Measurements from ENCODE around the gene MGMT. TPM values are rescaled to one million over a fixed set of nuclear protein-coding genes. Genes with fewer than 3 reads are reported as not detected.

Gene MGMT
- total and polyA plus RNA-seq, 2 of the 4 experiments (the other 2 are of a cell fraction): 11.5 to 17.8 TPM

- no peak overlapping the region for H4K91ac ChIP-seq (ENCODE audit: insufficient read depth, low read depth, low read length)
- no TSS peak for BruUV-seq (replicated peaks)
- CTCF ChIA-PET: no interaction called here
- H3K9me3 ChIP-seq (ENCODE audit: control insufficient read depth, insufficient read depth, low read length): peaks cover 2% of the 10 kb centered on the region; the same call in 1 of the 2 replicates
- H2BK5ac ChIP-seq (ENCODE audit: low read depth, low read length, poor library complexity, severe bottlenecking): no peak overlapping the region
- no peak overlapping the region for H3K4me3 ChIP-seq (ENCODE audit: insufficient read depth, low read depth, low read length)
- ATAC-seq (ENCODE audit: low read depth) (peak; percentile 37), DNase-seq (no peak)
- no CpG with 5 or more reads among the region's 3 CpGs for WGBS, 2 experiments (ENCODE audit: extremely low coverage in 2 of 2, insufficient read length in 1 of 2)
- H3K56ac ChIP-seq (ENCODE audit: extremely low read depth, insufficient read depth, low read length): no peak overlapping the region
- no peaks in the 10 kb centered on the region for H3K9me1 ChIP-seq (ENCODE audit: insufficient read depth, low read length)
- intact Hi-C loops (cut with micrococcal nuclease) (no loop called here), in situ Hi-C loops (cut with MboI; ENCODE audit: low sequenced_read_pairs) (no loop called here), dilution Hi-C loops (cut with HindIII; ENCODE audit: low sequenced_read_pairs, unreplicated experiment) (no loop called here)
- no peak overlapping the region for H2BK15ac ChIP-seq (ENCODE audit: low read depth, low read length)
- H3K4me1 ChIP-seq (ENCODE audit: control insufficient read depth, insufficient read depth, low read length): no peaks in the 10 kb centered on the region
- H2AK5ac ChIP-seq (ENCODE audit: low read depth, low read length): no peak overlapping the region
- H3K36me3 ChIP-seq (ENCODE audit: control insufficient read depth, insufficient read depth, low read length): no peaks in the 10 kb centered on the region
- H3K4ac ChIP-seq (ENCODE audit: low read depth, low read length): no peak overlapping the region
- H2BK120ac ChIP-seq (ENCODE audit: low read depth, low read length): no peak overlapping the region
- POLR2A ChIA-PET (ENCODE audit: unreplicated experiment): no interaction called here
- H4K8ac ChIP-seq (ENCODE audit: low read depth in 2 of 2, low read length in 2 of 2): no peak overlapping the region
- H2AK9ac ChIP-seq (replicated peaks; ENCODE audit: low read depth, low read length, poor library complexity): no peak overlapping the region
- H4K20me1 ChIP-seq (ENCODE audit: insufficient read depth, low read length): no peaks in the 10 kb centered on the region
- H2BK20ac ChIP-seq (ENCODE audit: low read depth, low read length): no peak overlapping the region
- no peak for TF ChIP-seq MXI1 (IDR thresholded peaks at IDR 0.05; ENCODE audit: borderline replicate concordance, low read depth, low read length)
- TF ChIP-seq BHLHE40 (IDR thresholded peaks at IDR 0.05; ENCODE audit: low read depth, low read length): no peak
- no peak for TF ChIP-seq MAFK (IDR thresholded peaks at IDR 0.05; ENCODE audit: low read depth, low read length)
- no peak for TF ChIP-seq CTCF (conservative IDR thresholded peaks at IDR 0.05; ENCODE audit: low read depth, low read length)
- TF ChIP-seq FOS (IDR thresholded peaks at IDR 0.05; ENCODE audit: low read depth, low read length): no peak
- no peak for TF ChIP-seq USF2 (IDR thresholded peaks at IDR 0.05; ENCODE audit: low read depth, low read length)
- no peak for TF ChIP-seq POLR2A (IDR thresholded peaks at IDR 0.05; ENCODE audit: low read depth, low read length)
- TF ChIP-seq CEBPB (IDR thresholded peaks at IDR 0.05; ENCODE audit: low read depth, low read length): no peak
- TF ChIP-seq RCOR1 (IDR thresholded peaks at IDR 0.05; ENCODE audit: insufficient replicate concordance, low read length): no peak
- TF ChIP-seq SMC3 (IDR thresholded peaks at IDR 0.05; ENCODE audit: low read depth, low read length): no peak
- TF ChIP-seq CHD1 (IDR thresholded peaks at IDR 0.05; ENCODE audit: low read depth, low read length): no peak
- no peak for TF ChIP-seq MAZ (IDR thresholded peaks at IDR 0.05; ENCODE audit: borderline replicate concordance, low read depth, low read length)
- TF ChIP-seq RAD21 (IDR thresholded peaks at IDR 0.05; ENCODE audit: low read length): no peak
- no peak for TF ChIP-seq ELK1 (IDR thresholded peaks at IDR 0.05; ENCODE audit: borderline replicate concordance, low read depth, low read length)
- H3K27ac ChIP-seq (ENCODE audit: insufficient read depth, low read length): no peak overlapping the region
- no peak overlapping the region for H3K4me2 ChIP-seq (ENCODE audit: low read depth, low read length)
- no peak overlapping the region for H4K5ac ChIP-seq (ENCODE audit: low read depth, low read length)
- no peaks in the 10 kb centered on the region for H3K27me3 ChIP-seq (ENCODE audit: control insufficient read depth, insufficient read depth, low read length)
- no peak overlapping the region for H2AFZ ChIP-seq (replicated peaks; ENCODE audit: low read length, poor library complexity)
- no peak overlapping the region for H3K14ac ChIP-seq (replicated peaks; ENCODE audit: low read depth, low read length)
- no peaks in the 10 kb centered on the region for H3K79me1 ChIP-seq (ENCODE audit: low read depth in 1 of 2, low read length in 2 of 2)
- H3K23ac ChIP-seq (ENCODE audit: low read depth, low read length): no peak overlapping the region
- H3K9ac ChIP-seq (ENCODE audit: low read depth, low read length): no peak overlapping the region
- no peak overlapping the region for H3K18ac ChIP-seq (ENCODE audit: low read depth, low read length)
These were observed 16.6 kb upstream of the MGMT start for GRCh38 chr10:129450391-129450790.

Data from IMR-90 (cell line).